HG03066 (cell line): ENCODE data around the gene LCA5.
"Not testable (repeated sequence)": the region's sequence is repeated elsewhere in the genome, so short reads cannot be mapped to it uniquely, and the experiment has no call there.

Experiments
- ATAC-seq: cut with Tn5 transposase; IDR thresholded peaks from one replicate; pipeline ENCODE4 v1.9.1; 2021; ENCODE audit warnings: low read depth; ENCODE audit not compliant: unreplicated experiment

Gene LCA5

GRCh38 chr6:79468116-79468515, 69.1 kb downstream of the LCA5 start:
- no peak for ATAC-seq

- ATAC-seq, result no peak
Measured at GRCh38 chr6:79467716-79468115, 69.5 kb downstream of the LCA5 start.

- ATAC-seq, result no peak
Measured at GRCh38 chr6:79466207-79466834, 70.9 kb downstream of the LCA5 start.

GRCh38 chr6:79465381-79465780, 71.8 kb downstream of the LCA5 start:
- ATAC-seq, result no peak

- no peak for ATAC-seq
Measured at GRCh38 chr6:79463621-79464050, 73.6 kb downstream of the LCA5 start.

- ATAC-seq, result no peak
Measured at GRCh38 chr6:79461205-79461604, 76.0 kb downstream of the LCA5 start.

- no peak for ATAC-seq
Measured at GRCh38 chr6:79455446-79455845, 81.8 kb downstream of the LCA5 start.

- no peak for ATAC-seq
Measured at GRCh38 chr6:79453558-79454042, 83.6 kb downstream of the LCA5 start.

- no peak for ATAC-seq
Measured at GRCh38 chr6:79450984-79451383, 86.2 kb downstream of the LCA5 start.

GRCh38 chr6:79446006-79446405, 91.2 kb downstream of the LCA5 start:
- no peak for ATAC-seq

- not testable (repeated sequence) for ATAC-seq
Measured at GRCh38 chr6:79443876-79444275, 93.4 kb downstream of the LCA5 start.

GRCh38 chr6:79441192-79441591, 96.0 kb downstream of the LCA5 start:
- ATAC-seq, result no peak

- ATAC-seq, result no peak
Measured at GRCh38 chr6:79440598-79440997, 96.6 kb downstream of the LCA5 start.

GRCh38 chr6:79438030-79438429, 99.2 kb downstream of the LCA5 start:
- ATAC-seq, result no peak

GRCh38 chr6:79436241-79436640, 101.0 kb downstream of the LCA5 start:
- ATAC-seq, result no peak

- no peak for ATAC-seq
Measured at GRCh38 chr6:79435746-79436145, 101.5 kb downstream of the LCA5 start.
